SK-N-SH (cell line): ENCODE measurements around the gene ITGA5. TPM values are rescaled to one million over a fixed set of nuclear protein-coding genes. Genes with fewer than 3 reads are reported as not detected.

Source experiments
- CTCF ChIA-PET: fragments of 300-600, 350-600 bp; formaldehyde crosslinking; extraction: SDS; loops from one replicate; lab custom pipeline; 2021; lab: Yijun Ruan, JAX
- POLR2A ChIA-PET: fragments of 350-600 bp; sonication (Branson Sonifier 250); formaldehyde crosslinking; extraction: SDS; loops from one replicate; lab custom pipeline; 2020; ENCODE audit warnings: antibody characterized with exemption, inconsistent platforms; lab: Yijun Ruan, JAX
- DNase-seq: peaks from one replicate; pipeline ENCODE4 v3.0.0; 2012
- H2AFZ ChIP-seq: fragments of 200-600 bp; sonication (generic); 2 replicates; pipeline ENCODE4 v1.8.1; 2016; ENCODE audit warnings: antibody characterized with exemption, mild to moderate bottlenecking, low read depth
- H3F3A ChIP-seq: fragments of 200-600 bp; sonication (generic); replicated peaks from 2 replicates; pipeline ENCODE3; 2016; ENCODE audit warnings: antibody characterized with exemption, mild to moderate bottlenecking; ENCODE audit not compliant: insufficient read depth
- H3K27ac ChIP-seq, 2 experiments: fragments of 200-500 bp in 1 of 2; fragments of 200-600 bp in 1 of 2; sonication (Bioruptor generic) in 1 of 2; sonication (generic), shearing (Covaris generic) in 1 of 2; 2 replicates each; pipeline versions ENCODE4 v1.5.1 to v1.6.1; 2014 to 2016; ENCODE audit warnings: low read depth in 2 of 2, inconsistent platforms in 1 of 2, low read length in 1 of 2, mild to moderate bottlenecking in 1 of 2, mixed read lengths in 1 of 2
- H3K27me3 ChIP-seq: fragments of 200-600 bp; sonication (generic), shearing (Covaris generic); 2 replicates; pipeline ENCODE4 v1.6.1; 2016; ENCODE audit warnings: mixed run types; ENCODE audit not compliant: insufficient read depth
- H3K36me3 ChIP-seq, 2 experiments: fragments of 200-500 bp in 1 of 2; fragments of 200-600 bp in 1 of 2; sonication (Bioruptor generic) in 1 of 2; sonication (generic) in 1 of 2; replicated peaks in 1 of 2; 2 replicates each; pipeline versions ENCODE3 to v1.5.1; 2014 to 2016; ENCODE audit warnings: low read length in 1 of 2, mild to moderate bottlenecking in 1 of 2; ENCODE audit not compliant: insufficient read depth in 2 of 2, control insufficient read depth in 1 of 2
- H3K4me1 ChIP-seq, 2 experiments: fragments of 200-500 bp in 1 of 2; fragments of 200-600 bp in 1 of 2; sonication (Bioruptor generic) in 1 of 2; sonication (generic), shearing (Covaris generic) in 1 of 2; 2 replicates each; pipeline versions ENCODE4 v1.5.1 to v1.6.1; 2014 to 2016; ENCODE audit warnings: low read depth in 1 of 2, low read length in 1 of 2, mixed run types in 1 of 2; ENCODE audit not compliant: insufficient read depth in 2 of 2, control insufficient read depth in 1 of 2
- H3K4me2 ChIP-seq: fragments of 200-600 bp; sonication (generic), shearing (Covaris generic); 2 replicates; pipeline ENCODE4 v1.6.1; 2017; ENCODE audit warnings: mixed run types
- H3K4me3 ChIP-seq, 2 experiments: fragments of 200-500 bp in 1 of 2; fragments of 200-600 bp in 1 of 2; sonication (Bioruptor generic) in 1 of 2; sonication (generic), shearing (Covaris generic) in 1 of 2; 2 replicates each; pipeline versions ENCODE4 v1.5.1 to v1.8.1; 2014 to 2016; ENCODE audit warnings: low read depth in 2 of 2, inconsistent platforms in 1 of 2, low read length in 1 of 2, mild to moderate bottlenecking in 1 of 2, mixed read lengths in 1 of 2, moderate library complexity in 1 of 2
- H3K79me2 ChIP-seq: fragments of 200-600 bp; sonication (generic); 2 replicates; pipeline ENCODE4 v1.8.1; 2017; ENCODE audit warnings: mild to moderate bottlenecking; ENCODE audit not compliant: insufficient read depth
- H3K9ac ChIP-seq: fragments of 200-600 bp; sonication (generic); 2 replicates; pipeline ENCODE4 v1.6.1; 2017; ENCODE audit warnings: mixed run types
- H3K9me2 ChIP-seq: fragments of 200-600 bp; sonication (generic); 2 replicates; pipeline ENCODE4 v1.6.1; 2017; ENCODE audit warnings: mixed run types
- H3K9me3 ChIP-seq: fragments of 200-600 bp; sonication (generic); 2 replicates; pipeline ENCODE4 v1.6.1; 2017; ENCODE audit warnings: mixed run types, mild to moderate bottlenecking, moderate library complexity
- H4K20me1 ChIP-seq: fragments of 200-600 bp; sonication (generic); 2 replicates; pipeline ENCODE4 v1.6.1; 2017; ENCODE audit warnings: mild to moderate bottlenecking, mixed run types; ENCODE audit not compliant: insufficient read depth
- CTCF ChIP-seq: fragments of 200-600 bp; sonication (generic); IDR thresholded peaks from 2 replicates; pipeline ENCODE4 v1.6.1; 2017; ENCODE audit warnings: antibody characterized with exemption, mild to moderate bottlenecking, moderate library complexity
- ELF1 ChIP-seq: IDR thresholded peaks from 2 replicates; pipeline ENCODE4 v1.4.0; 2012
- EZH2phosphoT487 ChIP-seq: fragments of 200-600 bp; sonication (generic); IDR thresholded peaks from 2 replicates; pipeline ENCODE4 v1.6.1; 2017; ENCODE audit warnings: low read depth, mixed run types, mild to moderate bottlenecking, antibody characterized with exemption, moderate library complexity, borderline replicate concordance
- FOSL2 ChIP-seq: IDR thresholded peaks from 2 replicates; pipeline ENCODE4 v1.4.0; 2012; ENCODE audit warnings: low read depth, mild to moderate bottlenecking, moderate library complexity, borderline replicate concordance
- FOXJ3 ChIP-seq: sonication (generic); formaldehyde crosslinking; IDR thresholded peaks from 2 replicates; pipeline ENCODE4 v1.5.1; 2020; ENCODE audit warnings: mild to moderate bottlenecking, missing genetic modification reagents
- JUND ChIP-seq: IDR thresholded peaks from 2 replicates; pipeline ENCODE4 v1.4.0; 2012
- PBX3 ChIP-seq: IDR thresholded peaks from 2 replicates; pipeline ENCODE4; 2012
- SIN3A ChIP-seq: IDR thresholded peaks from 2 replicates; pipeline ENCODE4 v1.6.1; 2012; ENCODE audit warnings: low read depth, mild to moderate bottlenecking, low read length, moderate library complexity, borderline replicate concordance
- TCF12 ChIP-seq: IDR thresholded peaks from 2 replicates; pipeline ENCODE4 v1.4.0; 2012
- USF1 ChIP-seq: IDR thresholded peaks from 2 replicates; pipeline ENCODE4 v1.4.0; 2012; ENCODE audit warnings: low read depth, borderline replicate concordance
- YY1 ChIP-seq: IDR thresholded peaks from 2 replicates; pipeline ENCODE4 v1.4.0; 2012; ENCODE audit warnings: low read depth, mild to moderate bottlenecking
- ZBTB33 ChIP-seq: IDR thresholded peaks from 2 replicates; pipeline ENCODE4 v1.4.0; 2012; ENCODE audit warnings: low read depth, borderline replicate concordance
- WGBS: methylation state at CpG from one replicate; pipeline ENCODE4 v1.1.6; 2017; ENCODE audit warnings: low lambda C conversion rate; 5-methylcytosine and 5-hydroxymethylcytosine counted together
- polyA plus RNA-seq, 3 experiments: library from polyadenylated mRNA; depleted of rRNA; stranded (reverse); fragments of >200 nt; gene quantifications; 2 replicates each; pipeline ENCODE4 v1.2.3, GENCODE V29; 2012

The ITGA5 gene
- polyA plus RNA-seq, 1 of the 3 experiments (the other 2 are of a cell fraction): 52.5 TPM

GRCh38 chr12:54349679-54350078 lies 69.4 kb downstream of the ITGA5 start (continued):
- no peak for TF ChIP-seq JUND
- TF ChIP-seq USF1: no peak

- POLR2A ChIA-PET: no interaction called here
- Histone ChIP-seq H3K9me2 (no peaks in the 10 kb centered on the region), H2AFZ (no peak overlapping the region), H3F3A (no peaks in the 10 kb centered on the region), H3K9me3 (no peaks in the 10 kb centered on the region), H3K79me2 (no peaks in the 10 kb centered on the region), H3K4me1 (peaks cover 25 to 26% of the 10 kb centered on the region in 2 experiments), H3K27me3 (no peaks in the 10 kb centered on the region), H3K9ac (no peak overlapping the region), H3K27ac (no peak overlapping the region), H3K36me3 (peaks cover 30 to 54% of the 10 kb centered on the region in 2 experiments), H4K20me1 (no peaks in the 10 kb centered on the region), H3K4me3 (no peak overlapping the region), H3K4me2 (no peak overlapping the region)
- CTCF ChIA-PET: interaction anchor here (1.0 to 5.3 kb wide), 3 partner anchors 12 to 148 kb away, joined by 3 to 63 read pairs (median 35); no protein-coding TSS in a partner anchor
- DNase-seq: no peak
- no peak for TF ChIP-seq SIN3A
- no peak for TF ChIP-seq EZH2phosphoT487
- TF ChIP-seq YY1: no peak
- no peak for TF ChIP-seq ELF1
- TF ChIP-seq PBX3: no peak
- TF ChIP-seq ZBTB33: no peak
- no peak for TF ChIP-seq CTCF
- no peak for TF ChIP-seq FOSL2
- no peak for TF ChIP-seq JUND
- TF ChIP-seq FOXJ3 (CRISPR knock-in tag): no peak
- TF ChIP-seq TCF12: no peak
- 95% methylated on average over 4 of the region's 4 CpGs for WGBS
Measured at GRCh38 chr12:54349036-54349435, 70.0 kb downstream of the ITGA5 start.

Other genes with a start within 250 kb of the ITGA5 start
- 61.3 and 78.4 TPM in 2 replicates for gene SMUG1, start 230.3 kb downstream of the ITGA5 start, polyA plus RNA-seq (2012; rRNA removed)
- 11.6 and 14.1 TPM in 2 replicates for gene CBX5, start 139.1 kb downstream of the ITGA5 start, polyA plus RNA-seq (2012; rRNA removed)
- gene HNRNPA1, start 138.5 kb downstream of the ITGA5 start, polyA plus RNA-seq (2012; rRNA removed): 773 and 841 TPM in 2 replicates
- gene NFE2, start 118.3 kb downstream of the ITGA5 start, polyA plus RNA-seq (2012; rRNA removed): 0.16 and 0.25 TPM in 2 replicates
- 111 and 156 TPM in 2 replicates for gene COPZ1, start 94.1 kb downstream of the ITGA5 start, polyA plus RNA-seq (2012; rRNA removed)
- gene GPR84, start 54.8 kb downstream of the ITGA5 start, polyA plus RNA-seq (2012; rRNA removed): 0.03 TPM in 1 of 2 replicates, not detected in the other
- 1.5 and 2.6 TPM in 2 replicates for gene ZNF385A, start 34.5 kb downstream of the ITGA5 start, polyA plus RNA-seq (2012; rRNA removed)
- gene GTSF1, start 54.3 kb upstream of the ITGA5 start, polyA plus RNA-seq (2012; rRNA removed): 36.0 and 37.3 TPM in 2 replicates
- 0.03 TPM in 2 replicates for gene NCKAP1L, start 78.5 kb upstream of the ITGA5 start, polyA plus RNA-seq (2012; rRNA removed)
- not detected in 2 replicates for gene PDE1B, start 130.3 kb upstream of the ITGA5 start, polyA plus RNA-seq (2012; rRNA removed)
- not detected in 2 replicates for gene PPP1R1A, start 169.4 kb upstream of the ITGA5 start, polyA plus RNA-seq (2012; rRNA removed)
- gene LACRT, start 215.6 kb upstream of the ITGA5 start, polyA plus RNA-seq (2012; rRNA removed): not detected in 2 replicates
- not detected in 2 replicates for gene DCD, start 229.1 kb upstream of the ITGA5 start, polyA plus RNA-seq (2012; rRNA removed)